ENCODE results near the gene MACROD2.
A peak's percentile ranks its signal among the peaks of the same experiment; 100 is the strongest.
"Not testable (repeated sequence)": the region's sequence is repeated elsewhere in the genome, so short reads cannot be mapped to it uniquely, and the experiment has no call there.

MACROD2 gene

DNA sequence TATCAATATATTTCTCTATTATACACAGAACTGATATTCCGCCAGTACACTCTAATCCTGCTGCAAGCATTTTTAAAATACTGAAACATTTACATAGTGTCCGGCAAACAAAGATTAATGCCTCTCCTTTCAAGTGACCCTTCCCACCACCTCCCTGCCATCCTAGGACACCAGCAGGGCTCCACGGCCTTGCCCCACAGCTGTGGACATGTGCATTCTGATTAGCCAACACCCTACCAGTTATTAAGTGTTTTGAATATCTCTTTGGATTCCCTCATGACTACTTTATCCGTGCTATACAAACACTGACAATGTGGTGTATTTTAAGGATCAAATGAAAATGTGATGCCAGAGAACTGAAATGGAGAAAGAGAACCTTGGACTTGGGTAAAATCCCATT lies 1962.8 kb downstream of the MACROD2 start:
- DNase-seq (ENCODE audit: low read depth) = no peak

GRCh38 chr20:15965165-15965564 lies 1969.8 kb downstream of the MACROD2 start:
- DNase-seq (ENCODE audit: low read depth) = no peak

DNA sequence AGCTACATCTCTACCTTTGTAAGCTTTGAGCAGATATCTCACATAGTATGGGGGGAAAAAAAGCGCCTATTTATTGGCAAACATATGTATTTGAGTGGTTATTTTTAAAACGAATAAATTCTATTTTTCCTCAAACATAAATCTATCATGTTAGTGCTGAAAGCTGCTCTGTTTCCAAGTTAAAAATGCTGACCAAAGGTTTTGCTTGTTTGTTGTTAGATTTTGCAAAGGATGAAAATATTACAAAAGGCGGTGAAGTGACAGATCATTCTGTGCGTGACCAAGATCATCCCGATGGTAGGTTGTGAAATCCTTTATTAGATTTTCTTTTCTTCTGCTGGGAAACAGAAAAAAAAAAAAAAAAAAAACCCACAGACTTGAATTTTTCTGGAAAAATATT lies 1972.0 kb downstream of the MACROD2 start:
- DNase-seq (ENCODE audit: low read depth) = no peak

- DNase-seq (ENCODE audit: low read depth) = no peak
These were observed 1980.9 kb downstream of the MACROD2 start for GRCh38 chr20:15976047-15976736.

GRCh38 chr20:15977026-15977425 lies 1981.7 kb downstream of the MACROD2 start:
- no peak for DNase-seq (ENCODE audit: low read depth)

DNA sequence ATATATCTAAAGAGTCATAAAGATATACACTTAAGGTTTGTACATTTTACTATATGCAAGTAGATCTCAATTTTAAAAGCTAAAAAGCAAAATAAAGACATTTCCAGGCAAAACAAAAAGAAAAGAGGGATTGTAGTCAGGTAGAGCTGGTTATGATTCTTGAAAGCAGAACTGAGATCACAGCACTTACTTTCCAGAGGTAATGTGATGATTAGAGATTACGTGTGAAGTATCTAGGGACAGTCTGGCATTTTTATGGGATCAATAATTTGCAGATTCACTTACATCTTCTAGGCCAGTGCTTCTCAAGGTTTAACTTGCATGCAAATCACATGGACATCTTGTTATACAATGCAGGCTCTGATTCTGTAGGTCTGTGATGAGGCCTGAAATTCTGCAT lies 1982.4 kb downstream of the MACROD2 start:
- no peak for DNase-seq (ENCODE audit: low read depth)

DNA sequence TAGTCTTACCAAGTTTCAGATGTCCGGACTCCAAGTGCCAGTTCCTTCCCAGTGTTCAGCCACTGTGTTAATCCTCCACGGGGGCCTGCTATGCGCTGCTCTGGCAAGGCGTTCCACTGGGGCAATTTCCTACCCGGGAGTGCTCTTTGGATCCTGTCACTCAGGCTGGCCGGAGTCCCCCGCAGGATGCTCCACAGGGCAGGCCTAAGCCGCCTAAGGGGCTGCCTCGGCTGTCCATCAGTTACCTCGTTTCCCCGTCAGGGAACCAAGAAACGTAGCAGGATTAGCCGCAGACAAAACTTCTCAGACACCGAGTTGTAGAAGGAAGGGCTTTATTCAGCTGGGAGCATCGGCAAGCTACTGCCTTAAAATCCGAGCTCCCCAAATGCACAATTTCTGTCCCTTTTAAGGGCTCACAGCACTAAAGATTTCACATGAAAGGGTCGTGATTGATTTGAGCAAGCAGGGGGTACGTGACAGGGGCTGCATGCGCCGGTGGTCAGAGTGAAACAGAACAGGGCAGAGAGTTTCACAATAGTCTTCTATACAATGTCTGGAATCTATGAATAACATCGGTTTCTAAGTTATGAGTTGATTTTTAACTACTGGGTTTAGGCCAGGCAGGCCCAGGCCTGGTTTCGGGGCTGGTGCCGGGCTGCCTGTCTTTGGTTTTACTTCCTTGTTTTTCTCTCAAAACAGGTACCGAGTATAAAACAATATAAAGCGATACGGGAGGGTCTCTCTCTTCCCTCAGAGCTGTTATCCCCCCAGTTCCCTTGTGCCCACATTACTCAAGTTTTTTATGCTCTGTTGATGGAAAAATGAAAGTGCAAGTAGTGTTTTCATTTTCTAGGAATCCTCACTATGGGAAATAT lies 1990.4 kb downstream of the MACROD2 start:
- not testable (repeated sequence) for DNase-seq (ENCODE audit: low read depth)

GRCh38 chr20:15986690-15987089 lies 1991.4 kb downstream of the MACROD2 start:
- no peak for DNase-seq (ENCODE audit: low read depth)

DNA sequence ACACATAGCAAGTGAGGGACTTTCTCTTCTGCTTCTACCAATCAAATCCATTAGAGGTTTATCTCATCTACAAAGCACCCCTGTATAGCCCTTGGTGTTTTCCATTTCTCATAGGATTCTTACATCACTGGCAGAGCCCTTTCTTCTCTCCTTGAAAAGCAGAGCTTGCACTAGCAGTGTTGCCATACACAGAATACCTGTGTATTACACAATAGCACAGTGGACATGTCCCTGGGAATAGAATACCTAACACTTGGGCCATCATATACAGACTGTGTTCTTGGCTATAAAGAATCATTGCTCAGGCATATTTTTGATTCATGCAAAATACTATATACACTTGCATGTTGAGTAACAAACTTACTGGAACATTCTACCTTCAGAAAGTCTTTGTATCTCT lies 1996.0 kb downstream of the MACROD2 start:
- no peak for DNase-seq (ENCODE audit: low read depth)

- peak; percentile 9 for DNase-seq (ENCODE audit: low read depth)
These were observed 1997.2 kb downstream of the MACROD2 start for GRCh38 chr20:15992564-15992963.

DNA sequence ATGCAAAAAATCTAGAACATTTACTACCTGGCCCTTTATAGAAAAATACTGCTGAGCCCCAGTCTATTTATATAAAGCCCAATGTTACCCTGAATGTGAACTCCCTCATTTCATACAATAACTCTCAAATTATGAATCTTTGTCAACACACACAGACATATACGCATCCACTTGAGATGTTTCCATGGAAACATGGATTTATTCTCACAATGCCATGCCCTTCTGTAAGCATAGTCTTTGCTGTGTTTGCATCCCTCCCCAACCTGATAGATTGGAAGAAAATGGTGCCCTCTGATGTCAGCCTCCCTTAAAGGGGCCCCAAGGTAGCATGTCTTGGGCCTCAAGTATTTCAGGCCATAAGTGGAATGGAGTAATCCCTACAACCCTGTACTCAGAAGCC lies 2004.8 kb downstream of the MACROD2 start:
- DNase-seq (ENCODE audit: low read depth) = no peak

- DNase-seq (ENCODE audit: low read depth) = peak; percentile 7
These were observed 2006.0 kb downstream of the MACROD2 start for GRCh38 chr20:16001286-16001685.

- no peak for DNase-seq (ENCODE audit: low read depth)
These were observed 2008.0 kb downstream of the MACROD2 start for GRCh38 chr20:16003310-16003709.

DNA sequence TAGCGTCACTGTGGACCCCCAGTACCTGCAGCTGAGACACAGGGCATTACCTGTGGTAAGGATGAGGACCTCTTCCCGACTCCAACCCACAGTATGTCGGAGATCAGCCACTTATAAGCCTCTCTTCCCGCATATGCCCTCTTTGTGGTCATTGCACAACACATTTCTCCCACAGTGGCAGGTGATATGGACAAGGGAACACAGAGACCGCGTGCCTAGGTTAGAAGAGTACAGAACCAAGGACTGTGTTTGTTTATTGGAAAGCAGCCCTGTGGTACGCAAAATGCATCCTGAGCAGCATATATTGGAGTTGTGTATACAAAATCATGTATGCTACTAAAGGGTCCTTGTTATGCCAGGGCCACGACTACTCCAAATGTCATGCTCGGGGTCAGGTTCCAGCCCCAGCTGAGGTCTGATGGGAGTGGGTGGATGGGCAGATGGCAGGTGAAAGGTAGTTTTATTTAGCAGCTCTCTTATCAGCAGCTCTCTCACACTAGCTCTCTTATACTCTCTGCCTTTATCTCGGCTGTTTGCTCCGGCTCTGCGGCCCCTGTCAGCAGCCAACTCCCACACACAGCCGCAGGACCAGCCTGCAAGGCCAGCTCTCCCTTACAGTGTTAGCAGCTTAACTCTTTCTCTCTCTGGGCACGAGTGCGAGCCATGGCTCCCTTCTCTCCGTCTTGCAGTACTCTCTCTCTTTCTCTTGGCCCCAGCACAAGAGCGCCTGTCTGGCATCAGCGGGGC lies 2009.0 kb downstream of the MACROD2 start:
- DNase-seq (ENCODE audit: low read depth) = no peak

GRCh38 chr20:16005021-16005914 lies 2010.0 kb downstream of the MACROD2 start:
- DNase-seq (ENCODE audit: low read depth) = no peak

DNA sequence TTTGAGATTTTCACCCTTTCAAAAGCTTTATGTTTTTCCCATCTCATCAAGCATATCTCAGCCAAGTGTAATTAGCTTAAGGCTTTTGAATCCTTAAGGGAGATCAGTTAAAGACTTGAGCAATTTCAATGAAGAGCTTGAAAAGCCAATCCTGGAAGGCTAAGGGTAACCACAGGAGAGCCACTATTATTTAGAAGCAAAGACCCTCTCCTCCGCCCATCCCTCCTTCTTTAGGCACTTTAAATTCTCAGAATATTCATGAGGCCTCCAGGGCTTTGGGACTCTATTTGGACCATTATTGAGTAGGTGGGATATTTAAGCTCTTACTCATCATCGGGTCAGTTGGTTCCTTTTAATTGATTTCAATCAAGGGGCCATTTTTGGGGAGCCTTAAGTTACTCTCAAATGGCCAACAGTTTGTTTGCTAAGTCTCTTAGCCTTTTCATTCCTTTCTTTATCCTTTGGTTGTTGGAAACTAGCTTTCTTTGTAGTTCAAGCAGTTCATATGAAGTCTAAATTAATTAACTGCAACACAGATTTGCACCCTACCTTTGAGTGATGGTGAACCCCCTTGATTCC lies 2010.7 kb downstream of the MACROD2 start:
- no peak for DNase-seq (ENCODE audit: low read depth)

- no peak for DNase-seq (ENCODE audit: low read depth)
These were observed 2011.8 kb downstream of the MACROD2 start for GRCh38 chr20:16007164-16007563.

DNA sequence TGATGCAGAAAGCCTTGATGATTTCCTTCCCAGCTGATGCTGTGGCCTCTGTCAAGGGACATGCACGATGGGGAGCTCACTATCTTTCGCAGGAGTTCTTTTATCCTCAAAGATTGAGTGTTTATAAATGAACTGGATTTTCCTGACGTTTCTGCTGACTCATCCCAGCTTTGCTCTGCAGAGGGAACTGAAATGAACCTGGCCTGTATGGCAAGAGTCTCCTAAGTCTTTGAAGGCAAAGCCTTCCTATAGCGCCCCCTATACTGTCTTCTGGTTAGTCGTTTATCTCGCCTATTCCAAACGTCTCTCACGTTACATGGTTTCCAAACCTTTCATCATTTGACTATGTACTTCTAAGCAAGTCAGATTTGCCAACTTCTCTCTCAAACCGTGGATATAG lies 2012.6 kb downstream of the MACROD2 start:
- peak; percentile 8 for DNase-seq (ENCODE audit: low read depth)

GRCh38 chr20:16011056-16011455 lies 2015.7 kb downstream of the MACROD2 start:
- DNase-seq (ENCODE audit: low read depth) = no peak

DNA sequence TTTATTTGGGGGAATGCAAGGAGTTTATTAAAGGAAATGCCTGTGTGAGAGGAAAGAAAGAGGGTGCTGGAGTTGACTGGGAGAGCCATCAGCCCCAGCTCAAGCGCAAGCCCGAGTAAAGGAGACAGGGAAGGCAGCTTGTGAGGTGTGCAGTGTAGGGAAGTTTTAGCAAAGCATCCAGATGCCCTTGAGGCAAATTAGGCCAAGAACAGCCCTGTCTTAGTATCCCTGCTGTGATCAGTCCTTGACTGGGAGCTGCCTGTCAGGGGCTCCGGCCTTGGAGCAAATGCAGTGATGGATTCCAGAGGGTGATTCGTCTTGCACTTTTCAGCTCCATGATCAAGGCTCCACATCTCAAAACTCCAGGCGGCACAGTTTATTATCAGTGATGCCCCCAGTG lies 2016.2 kb downstream of the MACROD2 start:
- DNase-seq (ENCODE audit: low read depth) = no peak

GRCh38 chr20:16012934-16013333 lies 2017.6 kb downstream of the MACROD2 start:
- not testable (repeated sequence) for DNase-seq (ENCODE audit: low read depth)

All from iris pigment epithelial cell (primary cell).